ENCODE measurements around the gene EDC3. TPM values are rescaled to one million over a fixed set of nuclear protein-coding genes. Genes with fewer than 3 reads are reported as not detected.

Gene EDC3
- total and polyA plus RNA-seq, 9 of the 15 experiments (the other 6 are each of a cell fraction or from before 2014, with no cell fraction given), result 11.7 to 63.9 (median 32.8) TPM

DNA sequence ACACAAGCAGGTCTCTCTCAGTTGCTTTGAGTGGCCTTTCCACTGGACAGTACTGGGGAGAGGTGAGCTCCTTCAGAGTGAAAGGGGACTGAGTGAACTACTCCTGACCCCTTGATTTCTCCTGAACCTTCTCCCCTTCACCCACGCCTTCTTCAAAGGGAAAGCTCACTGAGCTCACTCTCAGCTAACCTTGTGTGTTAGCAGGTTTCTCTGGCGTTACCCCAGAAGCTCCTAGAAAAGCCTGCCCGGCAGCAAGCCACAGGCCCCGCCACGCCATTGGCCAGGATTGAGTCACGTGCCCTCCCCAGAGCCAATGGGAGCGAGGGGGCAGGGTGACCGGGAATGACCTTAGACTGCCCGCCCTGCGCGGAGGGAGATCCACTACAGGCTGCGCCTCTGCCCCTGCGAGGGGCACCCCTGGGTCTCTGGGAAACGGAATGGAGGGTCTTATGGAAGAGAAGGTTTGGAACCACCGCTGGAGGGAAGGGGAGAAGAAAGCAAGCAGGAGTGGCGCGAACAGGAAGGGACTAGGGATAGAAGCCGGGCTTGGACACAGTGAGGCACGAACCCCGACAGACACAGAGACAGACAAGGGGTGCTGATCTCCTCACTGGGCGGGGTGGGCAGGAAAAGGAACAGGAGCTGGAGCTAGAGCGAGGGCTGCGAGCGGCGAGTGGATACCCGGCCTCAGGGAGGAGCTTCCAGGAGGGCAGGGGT lies 97.5 kb downstream of the EDC3 start (continued):
- TF ChIP-seq, protein P1, sequence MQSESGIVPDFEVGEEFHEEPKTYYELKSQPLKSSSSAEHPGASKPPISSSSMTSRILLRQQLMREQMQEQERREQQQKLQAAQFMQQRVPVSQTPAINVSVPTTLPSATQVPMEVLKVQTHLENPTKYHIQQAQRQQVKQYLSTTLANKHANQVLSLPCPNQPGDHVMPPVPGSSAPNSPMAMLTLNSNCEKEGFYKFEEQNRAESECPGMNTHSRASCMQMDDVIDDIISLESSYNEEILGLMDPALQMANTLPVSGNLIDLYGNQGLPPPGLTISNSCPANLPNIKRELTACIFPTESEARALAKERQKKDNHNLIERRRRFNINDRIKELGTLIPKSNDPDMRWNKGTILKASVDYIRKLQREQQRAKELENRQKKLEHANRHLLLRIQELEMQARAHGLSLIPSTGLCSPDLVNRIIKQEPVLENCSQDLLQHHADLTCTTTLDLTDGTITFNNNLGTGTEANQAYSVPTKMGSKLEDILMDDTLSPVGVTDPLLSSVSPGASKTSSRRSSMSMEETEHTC (IDR thresholded peaks at IDR 0.05), result no peak
- TF ChIP-seq, protein P2, sequence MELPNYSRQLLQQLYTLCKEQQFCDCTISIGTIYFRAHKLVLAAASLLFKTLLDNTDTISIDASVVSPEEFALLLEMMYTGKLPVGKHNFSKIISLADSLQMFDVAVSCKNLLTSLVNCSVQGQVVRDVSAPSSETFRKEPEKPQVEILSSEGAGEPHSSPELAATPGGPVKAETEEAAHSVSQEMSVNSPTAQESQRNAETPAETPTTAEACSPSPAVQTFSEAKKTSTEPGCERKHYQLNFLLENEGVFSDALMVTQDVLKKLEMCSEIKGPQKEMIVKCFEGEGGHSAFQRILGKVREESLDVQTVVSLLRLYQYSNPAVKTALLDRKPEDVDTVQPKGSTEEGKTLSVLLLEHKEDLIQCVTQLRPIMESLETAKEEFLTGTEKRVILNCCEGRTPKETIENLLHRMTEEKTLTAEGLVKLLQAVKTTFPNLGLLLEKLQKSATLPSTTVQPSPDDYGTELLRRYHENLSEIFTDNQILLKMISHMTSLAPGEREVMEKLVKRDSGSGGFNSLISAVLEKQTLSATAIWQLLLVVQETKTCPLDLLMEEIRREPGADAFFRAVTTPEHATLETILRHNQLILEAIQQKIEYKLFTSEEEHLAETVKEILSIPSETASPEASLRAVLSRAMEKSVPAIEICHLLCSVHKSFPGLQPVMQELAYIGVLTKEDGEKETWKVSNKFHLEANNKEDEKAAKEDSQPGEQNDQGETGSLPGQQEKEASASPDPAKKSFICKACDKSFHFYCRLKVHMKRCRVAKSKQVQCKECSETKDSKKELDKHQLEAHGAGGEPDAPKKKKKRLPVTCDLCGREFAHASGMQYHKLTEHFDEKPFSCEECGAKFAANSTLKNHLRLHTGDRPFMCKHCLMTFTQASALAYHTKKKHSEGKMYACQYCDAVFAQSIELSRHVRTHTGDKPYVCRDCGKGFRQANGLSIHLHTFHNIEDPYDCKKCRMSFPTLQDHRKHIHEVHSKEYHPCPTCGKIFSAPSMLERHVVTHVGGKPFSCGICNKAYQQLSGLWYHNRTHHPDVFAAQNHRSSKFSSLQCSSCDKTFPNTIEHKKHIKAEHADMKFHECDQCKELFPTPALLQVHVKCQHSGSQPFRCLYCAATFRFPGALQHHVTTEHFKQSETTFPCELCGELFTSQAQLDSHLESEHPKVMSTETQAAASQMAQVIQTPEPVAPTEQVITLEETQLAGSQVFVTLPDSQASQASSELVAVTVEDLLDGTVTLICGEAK (IDR thresholded peaks at IDR 0.05), result peak; percentile 40; the same call in 1 of the 2 replicates
- TF ChIP-seq, protein P2 (CRISPR knock-in tag; IDR thresholded peaks at IDR 0.05), result no peak
- peak; percentile 41; the same call in 1 of the 2 replicates for TF ChIP-seq SREBF1 (IDR thresholded peaks at IDR 0.05; ENCODE audit: borderline replicate concordance, low read depth, low read length)
- TF ChIP-seq, protein P3, sequence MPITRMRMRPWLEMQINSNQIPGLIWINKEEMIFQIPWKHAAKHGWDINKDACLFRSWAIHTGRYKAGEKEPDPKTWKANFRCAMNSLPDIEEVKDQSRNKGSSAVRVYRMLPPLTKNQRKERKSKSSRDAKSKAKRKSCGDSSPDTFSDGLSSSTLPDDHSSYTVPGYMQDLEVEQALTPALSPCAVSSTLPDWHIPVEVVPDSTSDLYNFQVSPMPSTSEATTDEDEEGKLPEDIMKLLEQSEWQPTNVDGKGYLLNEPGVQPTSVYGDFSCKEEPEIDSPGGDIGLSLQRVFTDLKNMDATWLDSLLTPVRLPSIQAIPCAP (CRISPR knock-in tag; IDR thresholded peaks at IDR 0.05; ENCODE audit: borderline replicate concordance), result no peak
- TF ChIP-seq, protein P4, sequence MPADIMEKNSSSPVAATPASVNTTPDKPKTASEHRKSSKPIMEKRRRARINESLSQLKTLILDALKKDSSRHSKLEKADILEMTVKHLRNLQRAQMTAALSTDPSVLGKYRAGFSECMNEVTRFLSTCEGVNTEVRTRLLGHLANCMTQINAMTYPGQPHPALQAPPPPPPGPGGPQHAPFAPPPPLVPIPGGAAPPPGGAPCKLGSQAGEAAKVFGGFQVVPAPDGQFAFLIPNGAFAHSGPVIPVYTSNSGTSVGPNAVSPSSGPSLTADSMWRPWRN (IDR thresholded peaks at IDR 0.05; ENCODE audit: low read depth), result peak; percentile 39; the same call in 1 of the 2 replicates
- no peak for TF ChIP-seq FOXA1 (IDR thresholded peaks at IDR 0.05; ENCODE audit: borderline replicate concordance)
- peak; percentile 90 for TF ChIP-seq ESRRA (IDR thresholded peaks at IDR 0.05; ENCODE audit: borderline replicate concordance, low read depth)
- TF ChIP-seq ARID3B (CRISPR knock-in tag; IDR thresholded peaks at IDR 0.05; ENCODE audit: borderline replicate concordance), result no peak
- TF ChIP-seq BCL6 (CRISPR knock-in tag; IDR thresholded peaks at IDR 0.05), result no peak
- no peak for TF ChIP-seq ZZZ3 (IDR thresholded peaks at IDR 0.05)
- TF ChIP-seq CCNT2 (IDR thresholded peaks at IDR 0.05; ENCODE audit: borderline replicate concordance, extremely low read depth, insufficient read length, low read depth, low read length), result no peak
- no peak for TF ChIP-seq MCM5 (IDR thresholded peaks at IDR 0.05; ENCODE audit: low read depth)

All from K562 (cell line).